Measurements from ENCODE around the gene PACSIN1. TPM values are rescaled to one million over a fixed set of nuclear protein-coding genes. Genes with fewer than 3 reads are reported as not detected.

PACSIN1 gene
- total and polyA plus RNA-seq, 10 of the 15 experiments (the other 5 are each of a cell fraction or from before 2014, with no cell fraction given) = 0.50 to 9.4 (median 2.8) TPM

GRCh38 chr6:34575326-34575725, 109.5 kb downstream of the PACSIN1 start:
- FAIRE-seq (no peak), ATAC-seq (no peak), DNase-seq (ENCODE audit: low read depth, low spot score) (no peak)
- intact Hi-C loops (cut with micrococcal nuclease; ENCODE audit: unreplicated experiment) = no loop called here
- in situ Hi-C loops (cut with MboI) = no loop called here
- ChIA-PET CTCF (interaction anchor here (1.2 to 1.4 kb wide), 2 partner anchors 34 to 115 kb away, joined by 3 to 4 read pairs; no protein-coding TSS in a partner anchor), RAD21 (ENCODE audit: unreplicated experiment) (no interaction called here), SMC1A (ENCODE audit: uncharacterized antibody, unreplicated experiment) (interaction anchor here (0.8 to 1.1 kb wide), 2 partner anchors 33 to 190 kb away, joined by 3 read pairs; no protein-coding TSS in a partner anchor), POLR2A (interaction anchor here (0.8 kb wide), 1 partner anchor 33 kb away, joined by 3 read pairs; no protein-coding TSS in a partner anchor)
- Histone ChIP-seq H3K36me3 (ENCODE audit: control insufficient read depth in 2 of 2, insufficient read depth in 2 of 2, low read length in 1 of 2) (no peaks in the 10 kb centered on the region), H3K27me3 (replicated peaks in 1 of 2; ENCODE audit: control insufficient read depth in 2 of 2, insufficient read depth in 2 of 2, low read length in 1 of 2) (no peaks in the 10 kb centered on the region), H3K4me1 (ENCODE audit: control insufficient read depth, insufficient read depth, low read length) (no peaks in the 10 kb centered on the region), H4K20me1 (ENCODE audit: control insufficient read depth, insufficient read depth) (no peaks in the 10 kb centered on the region; the same call in 1 of the 2 replicates), H3K9me3 (replicated peaks; ENCODE audit: control insufficient read depth, insufficient read depth, low read length) (no peaks in the 10 kb centered on the region), H3K79me2 (ENCODE audit: control insufficient read depth, insufficient read depth, low read length) (no peaks in the 10 kb centered on the region), H3K27ac (ENCODE audit: control insufficient read depth, insufficient read depth) (no peak overlapping the region), H3K9ac (ENCODE audit: control insufficient read depth, insufficient read depth, low read length) (no peak overlapping the region), H3K4me3 (no peak overlapping the region), H2AFZ (ENCODE audit: control insufficient read depth, low read depth, low read length) (no peak overlapping the region), H3K4me2 (ENCODE audit: control insufficient read depth, insufficient read depth) (no peak overlapping the region)
- 21% methylated on average over 3 of the region's 3 CpGs for WGBS (ENCODE audit: insufficient coverage, insufficient replicate concordance, low lambda C conversion rate, missing lambda C conversion rate)
- TF ChIP-seq MEF2A (IDR thresholded peaks at IDR 0.05; ENCODE audit: insufficient read depth, low read depth, low read length) (no peak), TAF1 (IDR thresholded peaks at IDR 0.05; ENCODE audit: borderline replicate concordance, low read depth, low read length) (no peak), ELK1 (IDR thresholded peaks at IDR 0.05; ENCODE audit: low read depth, low read length) (no peak), ZNF207 (IDR thresholded peaks at IDR 0.05; ENCODE audit: borderline replicate concordance) (no peak), FOXM1 (IDR thresholded peaks at IDR 0.05; ENCODE audit: low read depth, low read length) (no peak), NKRF (conservative IDR thresholded peaks at IDR 0.05) (no peak), YBX1 (IDR thresholded peaks at IDR 0.05) (no peak), CTCF (IDR thresholded peaks at IDR 0.05 in 2 of 3, conservative IDR thresholded peaks at IDR 0.05 in 1 of 3; ENCODE audit: control insufficient read depth in 2 of 3, extremely low read depth in 1 of 3, insufficient read depth in 1 of 3, low read depth in 3 of 3, low read length in 3 of 3) (no peak)
- BruUV-seq (replicated peaks) = no TSS peak

Measured in GM12878 (cell line).